ENCODE measurements around the gene MLKL. TPM values are rescaled to one million over a fixed set of nuclear protein-coding genes. Genes with fewer than 3 reads are reported as not detected.

The MLKL gene
- total and polyA plus RNA-seq, 2 of the 13 experiments (the other 11 are each of a cell fraction or from before 2014, with no cell fraction given), result 6.4 to 10.7 TPM

- H3K4me1 ChIP-seq (ENCODE audit: insufficient read depth, low read length), result 0 out of 2 replicates have a peak, but pooled peaks cover 5% of the 10 kb centered on the region
- H3K36me3 ChIP-seq (replicated peaks in 1 of 2; ENCODE audit: control insufficient read depth in 1 of 2, insufficient read depth in 2 of 2, low read length in 2 of 2), result no peaks in the 10 kb centered on the region
- ChIA-PET POLR2A (no interaction called here), CTCF (ENCODE audit: low intra/inter-chr PET ratio, low total read pairs) (no interaction called here)
- intact Hi-C loops (cut with micrococcal nuclease; ENCODE audit: unreplicated experiment) (no loop called here), in situ Hi-C loops (cut with HindIII; ENCODE audit: extremely low pct_ligation_motif_present, low pct_unique_long_range_greater_than_20kb) (no loop called here)
- H4K20me1 ChIP-seq (ENCODE audit: insufficient read depth, low read length), result no peaks in the 10 kb centered on the region
- no TSS peak for BruUV-seq (replicated peaks)
- TF ChIP-seq MTF1 (CRISPR knock-in tag; IDR thresholded peaks at IDR 0.05), result no peak
- TF ChIP-seq MED1 (CRISPR knock-in tag; IDR thresholded peaks at IDR 0.05), result no peak
- no peak for TF ChIP-seq JUND (CRISPR knock-in tag; IDR thresholded peaks at IDR 0.05)
- no peak for TF ChIP-seq ARNTL (CRISPR knock-in tag; IDR thresholded peaks at IDR 0.05)
- TF ChIP-seq, protein P1, sequence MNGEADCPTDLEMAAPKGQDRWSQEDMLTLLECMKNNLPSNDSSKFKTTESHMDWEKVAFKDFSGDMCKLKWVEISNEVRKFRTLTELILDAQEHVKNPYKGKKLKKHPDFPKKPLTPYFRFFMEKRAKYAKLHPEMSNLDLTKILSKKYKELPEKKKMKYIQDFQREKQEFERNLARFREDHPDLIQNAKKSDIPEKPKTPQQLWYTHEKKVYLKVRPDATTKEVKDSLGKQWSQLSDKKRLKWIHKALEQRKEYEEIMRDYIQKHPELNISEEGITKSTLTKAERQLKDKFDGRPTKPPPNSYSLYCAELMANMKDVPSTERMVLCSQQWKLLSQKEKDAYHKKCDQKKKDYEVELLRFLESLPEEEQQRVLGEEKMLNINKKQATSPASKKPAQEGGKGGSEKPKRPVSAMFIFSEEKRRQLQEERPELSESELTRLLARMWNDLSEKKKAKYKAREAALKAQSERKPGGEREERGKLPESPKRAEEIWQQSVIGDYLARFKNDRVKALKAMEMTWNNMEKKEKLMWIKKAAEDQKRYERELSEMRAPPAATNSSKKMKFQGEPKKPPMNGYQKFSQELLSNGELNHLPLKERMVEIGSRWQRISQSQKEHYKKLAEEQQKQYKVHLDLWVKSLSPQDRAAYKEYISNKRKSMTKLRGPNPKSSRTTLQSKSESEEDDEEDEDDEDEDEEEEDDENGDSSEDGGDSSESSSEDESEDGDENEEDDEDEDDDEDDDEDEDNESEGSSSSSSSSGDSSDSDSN (CRISPR knock-in tag; IDR thresholded peaks at IDR 0.05), result no peak
- TF ChIP-seq KAT2B (IDR thresholded peaks at IDR 0.05; ENCODE audit: borderline replicate concordance, low read depth, low read length), result no peak
- TF ChIP-seq ZNF7 (CRISPR knock-in tag; IDR thresholded peaks at IDR 0.05), result no peak
- TF ChIP-seq ISX (CRISPR knock-in tag; conservative IDR thresholded peaks at IDR 0.05), result no peak
- TF ChIP-seq THAP11 (CRISPR knock-in tag; IDR thresholded peaks at IDR 0.05), result no peak
- no peak overlapping the region for H3K4me3 ChIP-seq (replicated peaks in 1 of 3; ENCODE audit: insufficient read depth in 1 of 3, low read depth in 2 of 3, low read length in 3 of 3)
- H3K27ac ChIP-seq (ENCODE audit: extremely low read length, insufficient read depth, low read length), result no peak overlapping the region
- DNase-seq (ENCODE audit: low spot score) (no peak), ATAC-seq (no peak), FAIRE-seq (no peak)
- H3K27me3 ChIP-seq (ENCODE audit: control insufficient read depth in 1 of 2, insufficient read depth in 2 of 2, low read length in 2 of 2), result peaks cover 4 to 38% of the 10 kb centered on the region in 2 experiments; a peak in 4 of 5 replicates
- H3K4me2 ChIP-seq (ENCODE audit: low read depth, low read length), result no peak overlapping the region
- no peak overlapping the region for H2AFZ ChIP-seq (ENCODE audit: low read length)
- no peak overlapping the region for H3K9ac ChIP-seq (ENCODE audit: insufficient read depth, low read depth, low read length)
- no peaks in the 10 kb centered on the region for H3K79me2 ChIP-seq (ENCODE audit: insufficient read depth, low read length)
- peaks cover 8% of the 10 kb centered on the region for H3K9me3 ChIP-seq (ENCODE audit: low read length)
- 35% methylated on average over 7 of the region's 7 CpGs for WGBS (ENCODE audit: low lambda C conversion rate)
Observed at GRCh38 chr16:74723256-74723655, 22.6 kb upstream of the MLKL start.

All from HepG2 (cell line).